Measurements from ENCODE around the gene KDM2A. TPM values are rescaled to one million over a fixed set of nuclear protein-coding genes. Genes with fewer than 3 reads are reported as not detected.

Gene KDM2A
- total RNA-seq, 6 experiments from 2014 or later, result 23.8 to 37.1 (median 33.4) TPM

DNA sequence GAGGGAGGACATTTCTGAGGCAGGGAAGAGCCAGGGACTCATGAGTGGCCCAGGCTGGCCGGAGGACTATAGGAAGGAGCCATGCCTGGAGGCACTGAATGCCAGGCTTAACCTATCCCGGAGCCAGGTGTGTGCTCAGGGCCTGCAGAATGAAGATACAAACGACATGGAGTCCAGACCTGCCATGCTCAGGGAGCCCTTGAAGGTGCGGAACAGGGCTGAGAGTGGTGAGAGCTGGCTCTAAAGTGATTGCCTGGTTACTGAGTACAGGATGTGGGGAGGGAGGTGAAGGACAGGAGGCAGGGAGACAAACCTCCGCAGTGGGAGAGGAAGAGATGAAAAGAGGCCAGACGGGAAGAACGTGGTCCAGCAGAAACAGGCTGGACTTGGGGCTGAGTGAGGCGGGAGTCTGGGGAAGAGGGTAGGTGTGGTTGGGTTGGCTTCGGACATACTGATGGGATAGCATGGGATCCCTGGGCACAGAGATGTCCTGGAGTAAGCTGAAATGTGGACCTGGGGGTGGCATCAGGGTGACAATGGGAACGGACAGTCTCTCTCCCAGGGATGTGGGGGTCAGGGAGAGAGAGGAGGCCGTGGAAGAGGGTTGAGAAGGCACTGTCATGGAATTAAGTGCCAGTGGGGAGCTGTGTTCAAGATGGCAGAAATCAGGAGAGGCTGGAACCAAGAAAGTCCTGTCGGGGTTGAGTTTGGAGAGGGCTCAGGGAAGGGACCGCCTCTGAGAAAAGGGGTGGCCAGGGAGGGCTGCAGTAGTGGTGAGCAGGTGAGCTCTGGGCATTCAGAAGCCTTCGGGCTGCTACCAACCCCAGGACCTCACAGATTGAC, 168.5 kb downstream of the KDM2A start:
- intact Hi-C loops (cut with DNase I), result no loop called here
- Histone ChIP-seq H3K27me3 (no peaks in the 10 kb centered on the region), H3K4me3 (peak overlapping the region in 1 of 3 donors; percentile 87), H3K36me3 (peaks cover 4 to 44% (median 18%) of the 10 kb centered on the region in 4 donors), H3K4me1 (peaks cover 0 to 12% (median 4%) of the 10 kb centered on the region in 4 donors), H3K9me3 (no peaks in the 10 kb centered on the region), H3K27ac (peak overlapping the region; percentile 72 to 90 (median 81))
- DNase-seq, result peak in 2 of 3 donors; percentile 28 to 51
- ATAC-seq, result no peak
- TF ChIP-seq POLR2A (IDR thresholded peaks at IDR 0.05), result no peak
- TF ChIP-seq, protein P1, sequence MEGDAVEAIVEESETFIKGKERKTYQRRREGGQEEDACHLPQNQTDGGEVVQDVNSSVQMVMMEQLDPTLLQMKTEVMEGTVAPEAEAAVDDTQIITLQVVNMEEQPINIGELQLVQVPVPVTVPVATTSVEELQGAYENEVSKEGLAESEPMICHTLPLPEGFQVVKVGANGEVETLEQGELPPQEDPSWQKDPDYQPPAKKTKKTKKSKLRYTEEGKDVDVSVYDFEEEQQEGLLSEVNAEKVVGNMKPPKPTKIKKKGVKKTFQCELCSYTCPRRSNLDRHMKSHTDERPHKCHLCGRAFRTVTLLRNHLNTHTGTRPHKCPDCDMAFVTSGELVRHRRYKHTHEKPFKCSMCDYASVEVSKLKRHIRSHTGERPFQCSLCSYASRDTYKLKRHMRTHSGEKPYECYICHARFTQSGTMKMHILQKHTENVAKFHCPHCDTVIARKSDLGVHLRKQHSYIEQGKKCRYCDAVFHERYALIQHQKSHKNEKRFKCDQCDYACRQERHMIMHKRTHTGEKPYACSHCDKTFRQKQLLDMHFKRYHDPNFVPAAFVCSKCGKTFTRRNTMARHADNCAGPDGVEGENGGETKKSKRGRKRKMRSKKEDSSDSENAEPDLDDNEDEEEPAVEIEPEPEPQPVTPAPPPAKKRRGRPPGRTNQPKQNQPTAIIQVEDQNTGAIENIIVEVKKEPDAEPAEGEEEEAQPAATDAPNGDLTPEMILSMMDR (IDR thresholded peaks at IDR 0.05), result no peak
- 51% methylated on average over 10 of the region's 14 CpGs for WGBS (ENCODE audit: insufficient coverage, low coverage, low lambda C conversion rate, missing lambda C conversion rate)

DNA sequence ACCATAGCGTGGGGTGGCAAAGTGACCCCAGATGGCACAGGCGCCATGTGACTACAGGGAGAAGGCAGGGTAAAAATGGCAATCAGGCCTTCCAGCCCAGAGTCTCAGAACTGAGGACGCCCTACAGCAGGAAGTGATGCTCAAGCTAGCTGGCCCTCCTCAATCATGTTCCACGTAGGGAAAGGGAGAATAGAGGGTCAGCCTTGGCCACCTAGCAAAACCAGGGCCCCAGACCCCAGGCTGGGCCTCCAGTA, 169.1 kb downstream of the KDM2A start:
- TF ChIP-seq POLR2A (IDR thresholded peaks at IDR 0.05), result no peak
- TF ChIP-seq, protein P1 (IDR thresholded peaks at IDR 0.05), result no peak
- no peak for ATAC-seq
- intact Hi-C loops (cut with DNase I), result no loop called here
- H3K4me1 ChIP-seq, result peaks cover 0 to 12% (median 4%) of the 10 kb centered on the region in 4 donors
- WGBS (ENCODE audit: insufficient coverage, low coverage, low lambda C conversion rate, missing lambda C conversion rate), result 20% methylated on average over 1 of the region's 4 CpGs
- no peaks in the 10 kb centered on the region for H3K27me3 ChIP-seq
- peak overlapping the region; percentile 72 to 90 (median 81) for H3K27ac ChIP-seq
- H3K36me3 ChIP-seq, result peaks cover 4 to 38% (median 16%) of the 10 kb centered on the region in 4 donors
- H3K4me3 ChIP-seq, result peak overlapping the region; percentile 69 to 87 (median 87)
- no peak for DNase-seq
- H3K9me3 ChIP-seq, result no peaks in the 10 kb centered on the region

DNA sequence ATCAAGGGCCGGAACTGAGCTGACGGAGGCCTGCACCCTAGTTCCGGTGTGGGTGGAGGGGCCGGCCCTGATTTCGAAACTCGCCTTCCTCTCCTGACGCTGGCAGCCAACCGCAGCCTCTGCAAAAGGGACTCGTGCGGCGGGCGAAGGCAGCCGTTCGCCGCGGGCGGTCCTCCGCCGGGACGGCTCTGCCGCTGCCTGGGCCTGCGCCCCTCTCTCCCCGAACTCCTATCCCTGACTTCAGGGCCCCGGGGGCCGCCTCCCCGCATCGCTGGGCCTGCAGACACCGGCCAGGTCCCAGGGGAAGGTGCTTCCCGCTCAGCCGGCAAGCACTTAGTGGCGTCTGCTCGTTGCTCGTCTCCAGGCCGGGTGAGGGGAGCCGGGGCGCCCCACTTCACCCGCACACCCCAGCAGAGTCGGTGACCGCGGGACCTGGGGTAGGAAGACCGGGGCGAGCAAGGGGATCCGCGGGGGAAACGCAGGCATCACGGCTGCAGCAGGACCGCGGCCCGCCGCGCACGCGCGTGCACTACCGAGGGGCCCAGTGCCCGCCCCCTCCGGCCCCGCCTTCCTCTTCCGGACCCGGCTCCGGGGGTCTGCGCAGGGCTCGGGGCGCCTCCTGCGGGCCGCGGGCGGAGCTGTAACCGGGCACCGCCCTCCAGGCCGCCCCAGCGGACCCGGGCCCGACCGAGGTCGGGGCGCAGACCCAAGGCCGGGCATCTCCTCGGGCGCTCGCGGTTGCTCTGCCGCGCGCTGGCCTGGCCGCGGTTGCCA, 169.6 kb downstream of the KDM2A start:
- TF ChIP-seq, protein P1 (IDR thresholded peaks at IDR 0.05), result peak; percentile 16 to 50 (median 41)
- peak; percentile 83 for TF ChIP-seq POLR2A (IDR thresholded peaks at IDR 0.05)
- WGBS (ENCODE audit: insufficient coverage, low coverage, low lambda C conversion rate, missing lambda C conversion rate), result 0% methylated on average over 3 of the region's 87 CpGs
- peak overlapping the region; percentile 72 to 90 (median 81) for H3K27ac ChIP-seq
- H3K9me3 ChIP-seq, result no peaks in the 10 kb centered on the region
- ATAC-seq (peak; percentile 73 to 83 (median 80)), DNase-seq (peak; percentile 90 to 93 (median 91))
- peak overlapping the region; percentile 69 to 87 (median 87) for H3K4me3 ChIP-seq
- peaks cover 4 to 33% (median 13%) of the 10 kb centered on the region in 4 donors for H3K36me3 ChIP-seq
- intact Hi-C loops (cut with DNase I), result no loop called here
- H3K27me3 ChIP-seq, result no peaks in the 10 kb centered on the region
- H3K4me1 ChIP-seq, result peaks cover 0 to 12% (median 4%) of the 10 kb centered on the region in 4 donors

DNA sequence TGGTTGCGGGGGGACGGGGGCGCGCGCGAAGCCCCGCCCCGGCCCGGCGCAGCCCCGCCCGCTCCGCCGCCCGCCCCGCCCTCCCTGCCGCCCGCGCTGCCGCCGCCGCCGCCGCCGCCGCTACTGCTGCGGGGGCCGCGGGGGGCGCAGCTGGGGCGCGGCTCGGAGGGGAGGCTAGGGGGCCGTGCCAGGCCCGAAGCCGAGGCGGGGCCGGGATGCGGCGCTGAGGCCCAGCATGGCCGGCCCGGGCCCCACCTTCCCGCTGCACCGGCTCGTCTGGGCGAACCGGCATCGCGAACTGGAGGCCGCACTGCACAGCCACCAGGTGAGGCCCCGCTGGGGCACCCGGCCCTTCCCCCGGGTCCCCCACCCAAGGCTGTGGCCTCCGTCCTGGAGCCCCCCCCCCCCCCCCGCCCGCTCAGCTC, 170.2 kb downstream of the KDM2A start, which contains the start of gene ANKRD13D:
ANKRD13D (plus strand) TSS at position 78 of the 425 bp plus-strand sequence; CDS start at position 236, 158 bp downstream.
- ATAC-seq, result peak in 1 of 4 donors; percentile 9
- no CpG with 5 or more reads among the region's 56 CpGs for WGBS (ENCODE audit: insufficient coverage, low coverage, low lambda C conversion rate, missing lambda C conversion rate)

More for the DNA sequence above, 170.2 kb downstream of the KDM2A start, which contains the start of gene ANKRD13D:
- Histone ChIP-seq H3K4me1 (peaks cover 0 to 12% (median 4%) of the 10 kb centered on the region in 4 donors), H3K9me3 (no peaks in the 10 kb centered on the region), H3K27me3 (no peaks in the 10 kb centered on the region), H3K4me3 (peak within 1 kb of the TSS; percentile 74 to 87 (median 87)), H3K27ac (peak within 1 kb of the TSS; percentile 72 to 90 (median 81)), H3K36me3 (peaks cover 4 to 27% (median 10%) of the 10 kb centered on the region in 4 donors)
- peak in 1 of 3 donors; percentile 73 for DNase-seq
- intact Hi-C loops (cut with DNase I), result no loop called here
- TF ChIP-seq POLR2A (IDR thresholded peaks at IDR 0.05), result no peak
- TF ChIP-seq, protein P1 (IDR thresholded peaks at IDR 0.05), result no peak
